SU-DHL-6 (cell line): ENCODE measurements around the gene NFE2L1.

Source experiments
- H2AFZ ChIP-seq: fragments of 200-600 bp; sonication (generic); 2 replicates; pipeline ENCODE4 v1.6.1; 2014; ENCODE audit warnings: low read depth, mild to moderate bottlenecking, moderate library complexity, mixed read lengths, antibody characterized with exemption, low read length; ENCODE audit not compliant: severe bottlenecking
- H3F3A ChIP-seq: fragments of 200-600 bp; shearing (Covaris generic); 2 replicates; pipeline ENCODE4 v1.6.0; 2016; ENCODE audit warnings: antibody characterized with exemption, mild to moderate bottlenecking; ENCODE audit not compliant: insufficient read depth
- H3K27ac ChIP-seq: fragments of 200-600 bp; sonication (generic); 2 replicates; pipeline ENCODE4 v1.5.1; 2016; ENCODE audit warnings: low read depth, mild to moderate bottlenecking, low read length, moderate library complexity, mixed read lengths
- H3K27me3 ChIP-seq: fragments of 200-600 bp; sonication (generic), shearing (Covaris generic); 2 replicates; pipeline ENCODE4 v1.6.0; 2014; ENCODE audit warnings: mild to moderate bottlenecking, low read length
- H3K36me3 ChIP-seq: fragments of 200-600 bp; sonication (generic); 2 replicates; pipeline ENCODE4 v1.6.1; 2014; ENCODE audit warnings: mild to moderate bottlenecking, low read length, mixed read lengths
- H3K4me2 ChIP-seq: fragments of 300-600, 200-600 bp; shearing (Covaris generic), sonication (generic); 2 replicates; pipeline ENCODE4 v1.6.0; 2014; ENCODE audit warnings: low read length, low read depth, mild to moderate bottlenecking; ENCODE audit not compliant: poor library complexity, severe bottlenecking
- H3K4me3 ChIP-seq: fragments of 200-600 bp; sonication (generic); 2 replicates; pipeline ENCODE4 v1.5.1; 2014; ENCODE audit warnings: antibody characterized with exemption, low read length, mild to moderate bottlenecking, mixed read lengths; ENCODE audit not compliant: insufficient read depth, poor library complexity, severe bottlenecking
- H3K79me2 ChIP-seq: fragments of 200-600 bp; sonication (generic); 2 replicates; pipeline ENCODE4 v1.6.1; 2014; ENCODE audit warnings: mild to moderate bottlenecking, low read length, moderate library complexity; ENCODE audit not compliant: insufficient read depth
- H3K9ac ChIP-seq: fragments of 200-600 bp; sonication (generic); 2 replicates; pipeline ENCODE4 v1.7.0; 2014; ENCODE audit warnings: mild to moderate bottlenecking, low read length
- H3K9me2 ChIP-seq: fragments of 200-600 bp; sonication (generic); replicated peaks from 2 replicates; pipeline ENCODE4 v1.6.1; 2014; ENCODE audit warnings: low read length; ENCODE audit not compliant: insufficient read depth
- H3K9me3 ChIP-seq: fragments of 200-600 bp; sonication (generic); 2 replicates; pipeline ENCODE4 v1.6.1; 2014; ENCODE audit warnings: low read length, mixed read lengths; ENCODE audit not compliant: insufficient read depth
- H4K20me1 ChIP-seq: fragments of 200-600 bp; sonication (generic); 2 replicates; pipeline ENCODE4 v1.6.1; 2014; ENCODE audit warnings: low read depth, mild to moderate bottlenecking, antibody characterized with exemption, low read length, moderate library complexity, mixed read lengths
- EZH2phosphoT487 ChIP-seq: fragments of 200-600 bp; sonication (generic), shearing (Covaris generic); conservative IDR thresholded peaks from 2 replicates; pipeline ENCODE4 v1.6.1; 2018; ENCODE audit warnings: mild to moderate bottlenecking, antibody characterized with exemption, low read length, moderate library complexity, mixed read lengths
- TF ChIP-seq, protein P1 (sequence below): fragments of 200-600 bp; sonication (generic); IDR thresholded peaks from one replicate; pipeline ENCODE4 v1.5.1; 2017; ENCODE audit warnings: antibody characterized with exemption, mild to moderate bottlenecking, low read length, moderate library complexity; ENCODE audit not compliant: insufficient read depth, poor library complexity, severe bottlenecking

Gene NFE2L1

DNA sequence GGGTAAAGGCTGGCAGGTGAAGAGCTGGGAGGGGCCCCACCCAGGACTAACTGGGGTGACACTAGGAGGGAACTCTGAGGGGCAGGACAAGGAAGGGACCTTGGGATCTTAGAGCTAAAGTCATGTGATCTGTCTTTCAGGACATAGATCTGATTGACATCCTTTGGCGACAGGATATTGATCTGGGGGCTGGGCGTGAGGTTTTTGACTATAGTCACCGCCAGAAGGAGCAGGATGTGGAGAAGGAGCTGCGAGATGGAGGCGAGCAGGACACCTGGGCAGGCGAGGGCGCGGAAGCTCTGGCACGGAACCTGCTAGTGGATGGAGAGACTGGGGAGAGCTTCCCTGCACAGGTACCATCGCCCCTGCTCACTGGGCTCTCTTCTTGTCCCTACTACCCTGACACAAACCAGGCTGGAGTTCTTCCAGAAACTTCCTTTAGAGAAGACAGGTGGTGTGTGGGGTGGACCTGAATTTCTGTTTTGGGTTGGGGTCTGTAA lies 8.1 kb downstream of the NFE2L1 start:
- Histone ChIP-seq H3K9me2 (no peaks in the 10 kb centered on the region), H3K79me2 (peaks cover 44% of the 10 kb centered on the region), H3K4me2 (peak overlapping the region; percentile 50), H3K9me3 (no peaks in the 10 kb centered on the region), H3F3A (peaks cover 3% of the 10 kb centered on the region; the same call in 1 of the 2 replicates), H3K36me3 (peaks cover 11% of the 10 kb centered on the region; the same call in 1 of the 2 replicates), H3K4me3 (no peak overlapping the region), H2AFZ (no peak overlapping the region), H3K27ac (peak overlapping the region; percentile 82), H4K20me1 (no peaks in the 10 kb centered on the region), H3K27me3 (no peaks in the 10 kb centered on the region), H3K9ac (peak overlapping the region; percentile 50; the same call in 1 of the 2 replicates)
- TF ChIP-seq EZH2phosphoT487: no peak
- TF ChIP-seq, protein P1, sequence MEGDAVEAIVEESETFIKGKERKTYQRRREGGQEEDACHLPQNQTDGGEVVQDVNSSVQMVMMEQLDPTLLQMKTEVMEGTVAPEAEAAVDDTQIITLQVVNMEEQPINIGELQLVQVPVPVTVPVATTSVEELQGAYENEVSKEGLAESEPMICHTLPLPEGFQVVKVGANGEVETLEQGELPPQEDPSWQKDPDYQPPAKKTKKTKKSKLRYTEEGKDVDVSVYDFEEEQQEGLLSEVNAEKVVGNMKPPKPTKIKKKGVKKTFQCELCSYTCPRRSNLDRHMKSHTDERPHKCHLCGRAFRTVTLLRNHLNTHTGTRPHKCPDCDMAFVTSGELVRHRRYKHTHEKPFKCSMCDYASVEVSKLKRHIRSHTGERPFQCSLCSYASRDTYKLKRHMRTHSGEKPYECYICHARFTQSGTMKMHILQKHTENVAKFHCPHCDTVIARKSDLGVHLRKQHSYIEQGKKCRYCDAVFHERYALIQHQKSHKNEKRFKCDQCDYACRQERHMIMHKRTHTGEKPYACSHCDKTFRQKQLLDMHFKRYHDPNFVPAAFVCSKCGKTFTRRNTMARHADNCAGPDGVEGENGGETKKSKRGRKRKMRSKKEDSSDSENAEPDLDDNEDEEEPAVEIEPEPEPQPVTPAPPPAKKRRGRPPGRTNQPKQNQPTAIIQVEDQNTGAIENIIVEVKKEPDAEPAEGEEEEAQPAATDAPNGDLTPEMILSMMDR: no peak

DNA sequence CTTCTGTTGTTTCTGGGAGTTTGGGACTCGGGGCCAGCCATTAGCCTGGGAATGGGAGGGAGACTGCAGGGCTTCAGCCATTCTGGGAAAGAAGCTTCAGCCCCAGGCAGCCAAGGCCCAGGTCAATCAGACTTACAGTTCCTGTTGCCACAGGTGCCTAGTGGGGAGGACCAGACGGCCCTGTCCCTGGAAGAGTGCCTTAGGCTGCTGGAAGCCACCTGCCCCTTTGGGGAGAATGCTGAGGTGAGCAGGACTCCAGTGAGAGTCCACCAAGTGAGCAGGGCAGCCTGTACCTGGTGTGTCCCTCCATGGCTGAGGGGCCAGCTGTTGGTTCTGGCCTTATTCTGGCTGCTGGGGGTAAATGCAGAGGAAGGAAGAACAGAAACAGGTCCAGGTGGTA lies 8.7 kb downstream of the NFE2L1 start:
- Histone ChIP-seq H4K20me1 (no peaks in the 10 kb centered on the region), H3K27ac (peak overlapping the region; percentile 82), H3K4me2 (no peak overlapping the region), H3K27me3 (no peaks in the 10 kb centered on the region), H2AFZ (no peak overlapping the region), H3K9ac (no peak overlapping the region), H3K9me2 (no peaks in the 10 kb centered on the region), H3K9me3 (no peaks in the 10 kb centered on the region), H3K36me3 (peaks cover 11% of the 10 kb centered on the region; the same call in 1 of the 2 replicates), H3K4me3 (no peak overlapping the region), H3K79me2 (peaks cover 38% of the 10 kb centered on the region), H3F3A (peaks cover 3% of the 10 kb centered on the region; the same call in 1 of the 2 replicates)
- TF ChIP-seq, protein P1: no peak

DNA sequence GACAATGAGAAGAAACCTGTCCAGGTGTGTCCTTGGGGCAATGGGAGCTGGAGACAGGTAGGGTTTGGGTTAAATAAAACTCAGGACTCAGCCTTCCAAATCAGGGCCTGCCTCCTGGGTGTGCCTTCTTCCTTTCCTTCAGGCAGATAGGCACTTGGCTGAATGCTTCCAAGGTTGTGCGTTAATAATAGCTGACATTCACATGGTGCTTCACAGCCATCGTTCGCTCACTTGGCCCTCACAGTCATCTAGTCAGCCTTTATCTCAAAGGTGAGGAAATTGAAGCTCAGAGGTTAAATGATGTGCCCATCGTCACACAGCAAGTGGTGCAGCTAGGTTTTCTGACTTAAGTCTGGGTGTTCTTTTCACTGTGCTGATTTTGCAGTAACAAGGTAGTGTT lies 9.5 kb downstream of the NFE2L1 start:
- TF ChIP-seq EZH2phosphoT487: no peak
- TF ChIP-seq, protein P1: no peak
- Histone ChIP-seq H3F3A (no peaks in the 10 kb centered on the region), H3K27ac (no peak overlapping the region), H3K36me3 (peaks cover 11% of the 10 kb centered on the region; the same call in 1 of the 2 replicates), H2AFZ (no peak overlapping the region), H3K4me3 (no peak overlapping the region), H3K9me2 (no peaks in the 10 kb centered on the region), H3K9me3 (no peaks in the 10 kb centered on the region), H3K79me2 (peaks cover 35% of the 10 kb centered on the region), H3K27me3 (no peaks in the 10 kb centered on the region), H4K20me1 (no peaks in the 10 kb centered on the region), H3K9ac (no peak overlapping the region), H3K4me2 (no peak overlapping the region)
